Neural cell (in vitro differentiated cells): ENCODE data around the gene FSTL5.

Source experiments
- CTCF ChIP-seq: fragments of 450-650 bp; IDR thresholded peaks from 2 replicates; pipeline ENCODE4 v1.5.1; 2014; ENCODE audit warnings: antibody characterized with exemption, mild to moderate bottlenecking, moderate library complexity; ENCODE audit not compliant: poor library complexity, severe bottlenecking
- EP300 ChIP-seq: fragments of 450-650 bp; conservative IDR thresholded peaks from 2 replicates; pipeline ENCODE4 v1.6.1; 2014; ENCODE audit warnings: antibody characterized with exemption, mild to moderate bottlenecking, moderate library complexity; ENCODE audit not compliant: poor library complexity, severe bottlenecking
- EZH2 ChIP-seq: fragments of 200-600, 300-800 bp; shearing (Covaris generic), sonication (generic); IDR thresholded peaks from 2 replicates; pipeline ENCODE4 v1.6.1; 2014; ENCODE audit warnings: antibody characterized with exemption, low read length, borderline replicate concordance, mild to moderate bottlenecking; ENCODE audit not compliant: insufficient read depth, poor library complexity, severe bottlenecking
- MXI1 ChIP-seq: fragments of 450-650 bp; conservative IDR thresholded peaks from 2 replicates; pipeline ENCODE4 v1.6.1; 2014; ENCODE audit warnings: antibody characterized with exemption, mild to moderate bottlenecking; ENCODE audit not compliant: poor library complexity, severe bottlenecking
- POLR2AphosphoS5 ChIP-seq: IDR thresholded peaks from 2 replicates; pipeline ENCODE4 v1.6.1; 2012
- RAD21 ChIP-seq: fragments of 450-650 bp; conservative IDR thresholded peaks from 2 replicates; pipeline ENCODE4 v1.6.1; 2014; ENCODE audit warnings: antibody characterized with exemption, mild to moderate bottlenecking, moderate library complexity
- SMC3 ChIP-seq: fragments of 450-650 bp; conservative IDR thresholded peaks from 2 replicates; pipeline ENCODE4 v1.6.1; 2014; ENCODE audit warnings: antibody characterized with exemption, mild to moderate bottlenecking, moderate library complexity; ENCODE audit not compliant: poor library complexity
- TAF1 ChIP-seq: IDR thresholded peaks from 2 replicates; pipeline ENCODE4 v1.6.1; 2012; ENCODE audit warnings: low read depth
- TF ChIP-seq, protein P1 (sequence below): IDR thresholded peaks from 2 replicates; pipeline ENCODE4 v1.6.1; 2012; ENCODE audit warnings: borderline replicate concordance

- TF ChIP-seq CTCF (no peak), MXI1 (no peak), TAF1 (no peak), EZH2 (no peak), POLR2AphosphoS5 (no peak), SMC3 (no peak), EP300 (no peak), RAD21 (no peak)
- TF ChIP-seq, protein P1, sequence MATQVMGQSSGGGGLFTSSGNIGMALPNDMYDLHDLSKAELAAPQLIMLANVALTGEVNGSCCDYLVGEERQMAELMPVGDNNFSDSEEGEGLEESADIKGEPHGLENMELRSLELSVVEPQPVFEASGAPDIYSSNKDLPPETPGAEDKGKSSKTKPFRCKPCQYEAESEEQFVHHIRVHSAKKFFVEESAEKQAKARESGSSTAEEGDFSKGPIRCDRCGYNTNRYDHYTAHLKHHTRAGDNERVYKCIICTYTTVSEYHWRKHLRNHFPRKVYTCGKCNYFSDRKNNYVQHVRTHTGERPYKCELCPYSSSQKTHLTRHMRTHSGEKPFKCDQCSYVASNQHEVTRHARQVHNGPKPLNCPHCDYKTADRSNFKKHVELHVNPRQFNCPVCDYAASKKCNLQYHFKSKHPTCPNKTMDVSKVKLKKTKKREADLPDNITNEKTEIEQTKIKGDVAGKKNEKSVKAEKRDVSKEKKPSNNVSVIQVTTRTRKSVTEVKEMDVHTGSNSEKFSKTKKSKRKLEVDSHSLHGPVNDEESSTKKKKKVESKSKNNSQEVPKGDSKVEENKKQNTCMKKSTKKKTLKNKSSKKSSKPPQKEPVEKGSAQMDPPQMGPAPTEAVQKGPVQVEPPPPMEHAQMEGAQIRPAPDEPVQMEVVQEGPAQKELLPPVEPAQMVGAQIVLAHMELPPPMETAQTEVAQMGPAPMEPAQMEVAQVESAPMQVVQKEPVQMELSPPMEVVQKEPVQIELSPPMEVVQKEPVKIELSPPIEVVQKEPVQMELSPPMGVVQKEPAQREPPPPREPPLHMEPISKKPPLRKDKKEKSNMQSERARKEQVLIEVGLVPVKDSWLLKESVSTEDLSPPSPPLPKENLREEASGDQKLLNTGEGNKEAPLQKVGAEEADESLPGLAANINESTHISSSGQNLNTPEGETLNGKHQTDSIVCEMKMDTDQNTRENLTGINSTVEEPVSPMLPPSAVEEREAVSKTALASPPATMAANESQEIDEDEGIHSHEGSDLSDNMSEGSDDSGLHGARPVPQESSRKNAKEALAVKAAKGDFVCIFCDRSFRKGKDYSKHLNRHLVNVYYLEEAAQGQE: no peak
These were observed 313.2 kb downstream of the FSTL5 start for GRCh38 chr4:161850631-161851030.
